Subcutaneous adipose tissue (tissue), 4 donors: Measurements from ENCODE around the gene LGR5. TPM values are rescaled to one million over a fixed set of nuclear protein-coding genes. Genes with fewer than 3 reads are reported as not detected.

Experiments used
- CTCF ChIP-seq: fragments of 450-650 bp; IDR thresholded peaks from one replicate; pipeline ENCODE4 v1.5.1; 2016; ENCODE audit warnings: low read depth, mild to moderate bottlenecking, control low read depth, antibody characterized with exemption, moderate library complexity
- total RNA-seq, 4 donors: library from RNA; depleted of rRNA; stranded (reverse); fragments of >200 nt; gene quantifications; one replicate each; pipeline ENCODE4 v1.1.0, GENCODE V29; 2016

LGR5 gene
- total RNA-seq, 4 donors from 2014 or later = 0.17 to 0.88 (median 0.35) TPM

DNA sequence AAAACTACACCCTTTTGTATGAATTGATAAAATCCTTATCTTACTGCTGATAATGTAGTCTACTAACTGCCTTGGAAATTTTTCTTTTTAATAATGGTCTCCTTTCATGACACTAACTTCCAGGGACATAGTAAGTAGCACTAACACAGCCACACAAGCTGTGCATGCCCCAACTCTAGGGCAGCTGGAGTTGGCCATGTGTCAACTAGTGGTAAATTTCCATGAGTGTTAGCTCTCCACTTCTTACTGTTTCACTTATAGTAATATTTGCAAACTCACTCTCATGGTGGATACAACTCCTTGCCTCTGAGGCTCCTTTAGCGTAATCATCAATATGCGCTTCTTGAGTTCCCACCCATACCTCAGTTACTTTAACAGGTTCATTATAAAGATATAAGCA, 38.0 kb downstream of the LGR5 start:
- no peak for TF ChIP-seq CTCF

DNA sequence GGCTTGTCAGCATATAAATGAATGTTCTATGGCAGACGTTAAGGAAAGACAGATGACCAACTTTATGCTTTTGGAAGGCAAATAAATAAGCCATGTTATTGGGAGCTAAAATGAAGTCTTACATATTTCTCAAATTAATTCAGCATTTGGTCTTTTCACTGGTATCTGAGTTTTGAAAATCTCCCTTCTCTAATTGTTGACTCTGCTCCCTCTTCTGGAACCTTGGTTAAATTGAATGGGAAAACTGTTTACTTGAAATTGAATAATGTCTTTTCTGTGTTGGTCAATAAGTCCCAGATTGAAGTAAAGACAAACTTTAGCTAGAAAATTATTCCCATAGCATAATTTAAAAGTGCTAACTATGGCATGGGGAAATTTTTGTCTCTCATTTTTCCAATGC, 38.7 kb downstream of the LGR5 start:
- no peak for TF ChIP-seq CTCF

- no peak for TF ChIP-seq CTCF
Measured at GRCh38 chr12:71484272-71484905, 44.8 kb downstream of the LGR5 start.

DNA sequence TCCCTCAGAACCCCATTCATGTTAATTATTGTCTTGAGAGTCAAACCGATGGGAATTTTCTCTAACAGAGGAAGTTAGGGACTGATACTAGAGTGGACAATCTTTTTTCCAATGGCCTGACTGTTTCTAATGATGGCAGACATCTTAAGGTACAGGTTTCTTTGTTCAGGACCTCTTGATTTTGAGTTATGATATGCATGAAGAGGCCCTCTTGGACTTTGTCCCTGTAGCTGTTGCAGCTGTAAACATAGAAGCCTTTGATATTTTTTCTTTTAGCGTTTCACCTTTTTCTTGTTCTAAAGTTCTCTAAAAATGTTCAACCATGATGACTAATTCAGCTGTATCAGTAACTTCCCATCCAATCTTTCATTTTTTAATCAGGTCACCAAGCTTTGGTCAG, 53.0 kb downstream of the LGR5 start:
- no peak for TF ChIP-seq CTCF

DNA sequence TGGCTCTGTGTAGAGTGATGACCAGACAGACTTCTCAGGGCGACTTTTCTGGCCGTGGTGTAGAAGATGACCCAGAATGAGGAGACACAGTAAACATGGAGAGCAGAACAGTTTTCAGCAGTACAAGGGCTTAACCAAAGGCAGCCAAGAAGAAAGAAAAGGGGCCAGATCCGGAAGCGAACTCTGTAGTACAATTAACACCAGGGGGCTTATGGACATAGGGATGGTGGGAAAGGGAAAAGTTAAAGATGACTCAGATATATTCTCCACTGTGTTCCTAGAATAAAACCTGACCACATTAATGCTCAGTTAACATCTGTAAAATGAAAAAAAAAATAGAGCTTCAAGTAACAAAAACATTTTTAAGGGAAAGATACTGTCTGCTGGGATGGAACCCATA, 60.2 kb downstream of the LGR5 start:
- no peak for TF ChIP-seq CTCF

DNA sequence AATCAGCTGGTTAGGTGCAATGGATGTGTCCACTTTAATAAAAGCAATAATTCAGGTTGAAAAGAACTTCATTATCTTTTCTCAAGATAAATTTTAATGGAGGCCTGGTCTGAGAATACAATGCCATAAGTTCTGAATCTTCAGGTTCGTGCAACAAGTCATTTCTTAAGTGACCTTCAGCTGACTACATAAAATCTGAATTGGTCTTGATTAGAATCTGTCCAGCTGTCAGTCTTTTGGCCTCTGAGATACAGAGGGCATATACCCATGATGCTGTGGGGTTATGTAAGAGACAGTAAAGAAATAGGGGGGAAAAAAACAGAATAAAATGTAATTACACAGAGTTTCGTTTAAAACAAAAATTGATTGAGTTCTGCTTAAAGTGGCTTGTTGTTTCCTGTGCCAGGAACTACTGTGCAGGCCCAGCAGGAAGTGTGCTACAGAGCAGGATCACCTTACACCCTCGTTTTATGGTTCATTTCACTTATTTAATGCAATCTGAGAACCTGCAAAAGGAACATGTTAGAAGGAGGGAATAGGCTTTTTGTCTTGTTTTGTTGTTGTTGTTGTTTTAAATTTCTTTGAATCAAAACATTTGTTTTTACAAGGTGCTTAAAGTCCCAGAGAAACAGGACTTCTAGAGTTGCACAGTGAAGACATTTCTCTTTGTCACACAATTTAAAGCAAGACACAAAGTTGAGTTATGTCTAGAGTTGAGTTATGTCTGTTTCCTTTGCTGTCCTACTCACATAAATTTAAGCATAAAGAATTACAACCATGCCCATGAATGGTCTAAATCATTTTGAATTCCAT, 64.2 kb downstream of the LGR5 start:
- TF ChIP-seq CTCF = no peak

DNA sequence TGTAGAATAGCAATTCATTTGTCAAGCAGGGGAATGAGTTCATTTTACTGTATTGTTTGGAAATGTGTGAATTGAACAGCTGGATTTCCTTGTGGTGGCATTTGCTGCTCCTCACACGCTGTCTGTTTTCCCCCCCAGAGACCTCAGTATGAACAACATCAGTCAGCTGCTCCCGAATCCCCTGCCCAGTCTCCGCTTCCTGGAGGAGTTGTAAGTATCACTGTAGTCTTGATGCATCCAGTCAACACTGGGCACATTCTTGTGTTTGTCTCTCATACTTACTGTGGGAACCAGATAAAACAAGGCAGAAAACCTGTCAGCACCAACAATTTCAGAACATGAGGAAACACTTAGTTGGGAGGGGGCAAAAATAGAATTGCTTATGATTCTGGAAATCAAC, 64.9 kb downstream of the LGR5 start:
- no peak for TF ChIP-seq CTCF
